ENCODE measurements around the gene OR51A4. TPM values are rescaled to one million over a fixed set of nuclear protein-coding genes. Genes with fewer than 3 reads are reported as not detected.

The OR51A4 gene, protein sequence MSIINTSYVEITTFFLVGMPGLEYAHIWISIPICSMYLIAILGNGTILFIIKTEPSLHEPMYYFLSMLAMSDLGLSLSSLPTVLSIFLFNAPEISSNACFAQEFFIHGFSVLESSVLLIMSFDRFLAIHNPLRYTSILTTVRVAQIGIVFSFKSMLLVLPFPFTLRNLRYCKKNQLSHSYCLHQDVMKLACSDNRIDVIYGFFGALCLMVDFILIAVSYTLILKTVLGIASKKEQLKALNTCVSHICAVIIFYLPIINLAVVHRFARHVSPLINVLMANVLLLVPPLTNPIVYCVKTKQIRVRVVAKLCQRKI
- not detected for total RNA-seq

DNA sequence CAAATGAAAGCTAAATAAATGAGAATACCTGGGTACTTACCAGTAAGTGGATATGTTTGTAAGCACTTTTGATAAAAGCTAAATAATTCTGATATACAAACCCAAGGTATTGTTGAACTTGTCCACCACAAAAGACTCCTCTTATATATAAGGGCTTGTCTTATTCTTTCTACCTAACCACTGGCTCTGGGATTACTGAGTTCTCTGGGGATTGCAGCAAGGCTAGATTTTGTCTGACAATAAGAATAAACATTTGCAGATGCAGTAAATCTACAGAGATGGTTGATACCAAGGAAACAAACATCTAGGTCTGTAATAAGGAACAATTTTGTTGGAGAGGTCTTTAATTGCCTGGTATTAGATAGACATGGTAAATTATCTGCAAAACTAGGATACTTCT, at the start of gene OR51A4:
TSS of gene OR51A4 (minus strand) at position 101 of the 400 bp plus-strand sequence. CDS start 505 bp downstream, outside the sequence.
- no peaks in the 10 kb centered on the region for H3K27me3 ChIP-seq
- H3K4me3 ChIP-seq: no peak within 1 kb of the TSS
- H3K27ac ChIP-seq: no peak within 1 kb of the TSS
- TF ChIP-seq, protein P1, sequence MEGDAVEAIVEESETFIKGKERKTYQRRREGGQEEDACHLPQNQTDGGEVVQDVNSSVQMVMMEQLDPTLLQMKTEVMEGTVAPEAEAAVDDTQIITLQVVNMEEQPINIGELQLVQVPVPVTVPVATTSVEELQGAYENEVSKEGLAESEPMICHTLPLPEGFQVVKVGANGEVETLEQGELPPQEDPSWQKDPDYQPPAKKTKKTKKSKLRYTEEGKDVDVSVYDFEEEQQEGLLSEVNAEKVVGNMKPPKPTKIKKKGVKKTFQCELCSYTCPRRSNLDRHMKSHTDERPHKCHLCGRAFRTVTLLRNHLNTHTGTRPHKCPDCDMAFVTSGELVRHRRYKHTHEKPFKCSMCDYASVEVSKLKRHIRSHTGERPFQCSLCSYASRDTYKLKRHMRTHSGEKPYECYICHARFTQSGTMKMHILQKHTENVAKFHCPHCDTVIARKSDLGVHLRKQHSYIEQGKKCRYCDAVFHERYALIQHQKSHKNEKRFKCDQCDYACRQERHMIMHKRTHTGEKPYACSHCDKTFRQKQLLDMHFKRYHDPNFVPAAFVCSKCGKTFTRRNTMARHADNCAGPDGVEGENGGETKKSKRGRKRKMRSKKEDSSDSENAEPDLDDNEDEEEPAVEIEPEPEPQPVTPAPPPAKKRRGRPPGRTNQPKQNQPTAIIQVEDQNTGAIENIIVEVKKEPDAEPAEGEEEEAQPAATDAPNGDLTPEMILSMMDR (IDR thresholded peaks at IDR 0.05): no peak
- no peaks in the 10 kb centered on the region for H3K36me3 ChIP-seq
- no peaks in the 10 kb centered on the region for H3K9me3 ChIP-seq
- no peaks in the 10 kb centered on the region for H3K4me1 ChIP-seq
- DNase-seq (ENCODE audit: low spot score): no peak

DNA sequence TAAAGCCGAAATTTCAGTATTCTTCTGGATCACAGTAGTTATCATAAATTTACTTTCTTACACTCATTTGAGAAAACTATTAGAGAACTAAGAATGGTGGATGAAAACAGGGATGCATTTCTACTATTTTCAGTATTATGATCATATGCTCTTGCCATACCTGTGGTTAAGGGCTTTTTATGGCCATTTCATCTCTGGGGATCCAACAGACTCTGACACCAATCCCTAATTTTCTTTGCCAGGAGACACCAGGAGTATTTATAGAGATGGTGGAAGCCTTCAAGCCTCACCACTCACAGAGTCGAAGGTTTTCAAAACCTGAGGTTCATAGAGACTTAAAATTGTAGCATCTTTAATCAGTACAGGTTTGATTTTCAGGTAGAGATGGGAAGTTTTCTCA, 47.1 kb upstream of the OR51A4 start, which contains the start of gene OR51L1:
TSS of gene OR51L1 (plus strand) at position 301 of the 400 bp plus-strand sequence. CDS start 4,132 bp downstream, outside the sequence.
- H3K9me3 ChIP-seq: no peaks in the 10 kb centered on the region
- no peaks in the 10 kb centered on the region for H3K27me3 ChIP-seq
- no peaks in the 10 kb centered on the region for H3K4me1 ChIP-seq
- no peak within 1 kb of the TSS for H3K4me3 ChIP-seq
- TF ChIP-seq, protein P1 (IDR thresholded peaks at IDR 0.05): no peak
- H3K36me3 ChIP-seq: no peaks in the 10 kb centered on the region
- DNase-seq (ENCODE audit: low spot score): no peak
- no peak within 1 kb of the TSS for H3K27ac ChIP-seq

DNA sequence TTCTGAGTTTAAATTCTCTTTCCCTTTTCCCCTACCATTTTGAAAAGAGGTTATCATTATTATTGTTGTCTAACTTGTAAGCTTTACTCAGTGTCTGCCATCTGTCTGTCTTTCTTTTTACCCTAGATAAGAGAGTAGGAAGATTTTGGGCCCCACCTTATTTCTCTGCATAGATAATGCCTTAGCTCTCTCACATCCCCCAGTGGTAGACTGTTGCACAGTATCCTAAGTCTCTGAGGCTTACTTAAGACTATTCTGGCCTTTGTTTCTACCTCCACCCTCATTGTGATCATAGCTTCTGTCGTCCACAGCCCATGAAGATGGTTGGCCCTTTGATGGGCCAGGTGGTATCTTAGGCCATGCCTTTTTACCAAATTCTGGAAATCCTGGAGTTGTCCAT, 43.7 kb upstream of the OR51A4 start:
- Histone ChIP-seq H3K9me3 (no peaks in the 10 kb centered on the region), H3K4me3 (no peak overlapping the region), H3K4me1 (no peaks in the 10 kb centered on the region), H3K27me3 (no peaks in the 10 kb centered on the region), H3K36me3 (no peaks in the 10 kb centered on the region), H3K27ac (no peak overlapping the region)
- TF ChIP-seq, protein P1 (IDR thresholded peaks at IDR 0.05): peak in 1 of 2 donors; percentile 23
- no peak for DNase-seq (ENCODE audit: low spot score)

DNA sequence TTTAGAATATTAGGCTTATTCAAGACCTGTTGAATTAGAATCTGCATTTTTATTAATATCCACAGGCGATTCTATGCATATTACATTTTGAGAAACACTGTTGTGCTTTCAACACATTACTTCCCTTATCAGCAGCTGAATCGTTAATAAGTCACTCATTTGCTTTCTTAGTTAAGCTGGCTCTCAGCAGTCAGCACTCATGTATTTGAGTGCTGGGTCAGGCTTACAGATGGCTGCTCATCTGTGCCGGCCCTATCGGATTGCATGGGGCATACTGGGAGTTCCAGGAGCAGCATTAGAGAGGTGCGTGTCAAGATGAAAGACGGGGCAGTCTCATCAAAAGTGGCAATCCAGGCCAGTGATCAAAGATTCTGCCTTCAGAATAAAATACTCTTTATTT, 36.4 kb upstream of the OR51A4 start:
- Histone ChIP-seq H3K4me1 (no peaks in the 10 kb centered on the region), H3K9me3 (no peaks in the 10 kb centered on the region), H3K27me3 (no peaks in the 10 kb centered on the region), H3K4me3 (no peak overlapping the region), H3K27ac (no peak overlapping the region), H3K36me3 (no peaks in the 10 kb centered on the region)
- DNase-seq (ENCODE audit: low spot score): no peak
- TF ChIP-seq, protein P1 (IDR thresholded peaks at IDR 0.05): no peak

DNA sequence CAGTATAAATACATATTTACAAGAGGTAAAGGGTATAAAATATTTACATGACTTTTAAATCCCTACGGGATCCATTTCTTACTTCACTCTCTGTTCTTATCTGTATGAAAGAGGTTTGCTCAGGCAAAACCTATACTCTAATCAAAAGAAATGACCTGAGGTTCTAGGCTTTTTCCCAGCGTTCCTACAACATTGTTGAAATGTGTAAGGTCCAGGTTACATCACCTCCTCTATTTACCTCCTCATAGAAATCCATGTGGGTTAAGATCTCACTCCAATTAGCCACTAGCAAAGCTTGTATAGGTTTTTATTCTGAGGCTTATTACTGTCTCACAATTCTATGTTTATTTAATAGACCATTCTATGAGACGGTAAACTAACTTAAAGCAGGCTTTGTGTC, 35.3 kb upstream of the OR51A4 start:
- Histone ChIP-seq H3K4me3 (no peak overlapping the region), H3K4me1 (no peaks in the 10 kb centered on the region), H3K27ac (no peak overlapping the region), H3K36me3 (no peaks in the 10 kb centered on the region), H3K9me3 (no peaks in the 10 kb centered on the region), H3K27me3 (no peaks in the 10 kb centered on the region)
- no peak for DNase-seq (ENCODE audit: low spot score)
- TF ChIP-seq, protein P1 (IDR thresholded peaks at IDR 0.05): no peak

DNA sequence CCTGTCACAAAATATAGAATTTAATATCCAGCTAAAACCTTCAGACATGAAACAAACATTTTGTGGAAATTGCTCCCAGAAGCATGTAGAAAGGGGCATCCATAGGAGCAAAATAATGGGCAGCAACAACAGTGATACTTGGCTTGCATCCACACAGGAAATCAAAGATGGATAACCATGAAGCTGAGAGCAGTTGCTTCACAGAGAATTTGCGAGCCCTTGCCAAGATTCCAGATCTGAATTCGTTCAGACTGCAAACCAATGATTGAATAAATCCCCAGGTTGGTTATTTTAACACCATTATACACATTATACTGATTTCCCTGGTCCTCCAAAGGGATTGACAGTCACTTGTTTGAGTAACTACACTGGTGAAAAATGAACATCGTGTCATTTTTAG, 31.6 kb upstream of the OR51A4 start:
- no peaks in the 10 kb centered on the region for H3K27me3 ChIP-seq
- no peak overlapping the region for H3K4me3 ChIP-seq
- H3K9me3 ChIP-seq: no peaks in the 10 kb centered on the region
- TF ChIP-seq, protein P1 (IDR thresholded peaks at IDR 0.05): no peak
- no peak for DNase-seq (ENCODE audit: low spot score)
- no peak overlapping the region for H3K27ac ChIP-seq
- H3K36me3 ChIP-seq: no peaks in the 10 kb centered on the region
- no peaks in the 10 kb centered on the region for H3K4me1 ChIP-seq

Measured in right atrium auricular region (tissue), 2 donors.